Measurements from ENCODE around the gene LETMD1.

DNA sequence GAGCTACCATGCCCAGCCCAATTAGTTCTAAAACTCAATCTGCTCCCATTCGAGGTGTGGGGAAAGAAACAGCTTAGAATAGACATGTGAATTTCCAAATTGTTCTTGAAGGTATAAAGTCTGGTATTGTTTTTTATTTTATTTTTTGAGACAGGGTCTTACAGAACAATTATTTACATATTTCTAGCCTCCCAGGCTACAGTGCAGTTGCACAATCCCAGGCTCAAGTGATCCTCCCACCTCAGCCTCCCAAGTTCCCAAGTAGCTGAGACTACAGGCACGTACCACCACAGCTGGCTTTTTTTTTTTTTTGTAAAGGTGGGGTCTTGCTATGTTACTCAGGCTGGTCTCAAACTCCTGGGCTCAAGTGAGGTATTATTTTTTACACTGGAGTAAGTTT lies 28.2 kb upstream of the LETMD1 start:
- TF ChIP-seq GATA2 (IDR thresholded peaks at IDR 0.05; ENCODE audit: low read depth, low read length) (no peak), GATA3 (IDR thresholded peaks at IDR 0.05; ENCODE audit: low read depth, low read length) (no peak)

Data from SH-SY5Y (cell line).